Measurements from ENCODE around the gene ABHD16A. TPM values are rescaled to one million over a fixed set of nuclear protein-coding genes. Genes with fewer than 3 reads are reported as not detected.
A peak's percentile ranks its signal among the peaks of the same experiment; 100 is the strongest.

Gene ABHD16A
- total and polyA plus RNA-seq, 2 of the 13 experiments (the other 11 are each of a cell fraction or from before 2014, with no cell fraction given) = 43.5 to 45.4 TPM

DNA sequence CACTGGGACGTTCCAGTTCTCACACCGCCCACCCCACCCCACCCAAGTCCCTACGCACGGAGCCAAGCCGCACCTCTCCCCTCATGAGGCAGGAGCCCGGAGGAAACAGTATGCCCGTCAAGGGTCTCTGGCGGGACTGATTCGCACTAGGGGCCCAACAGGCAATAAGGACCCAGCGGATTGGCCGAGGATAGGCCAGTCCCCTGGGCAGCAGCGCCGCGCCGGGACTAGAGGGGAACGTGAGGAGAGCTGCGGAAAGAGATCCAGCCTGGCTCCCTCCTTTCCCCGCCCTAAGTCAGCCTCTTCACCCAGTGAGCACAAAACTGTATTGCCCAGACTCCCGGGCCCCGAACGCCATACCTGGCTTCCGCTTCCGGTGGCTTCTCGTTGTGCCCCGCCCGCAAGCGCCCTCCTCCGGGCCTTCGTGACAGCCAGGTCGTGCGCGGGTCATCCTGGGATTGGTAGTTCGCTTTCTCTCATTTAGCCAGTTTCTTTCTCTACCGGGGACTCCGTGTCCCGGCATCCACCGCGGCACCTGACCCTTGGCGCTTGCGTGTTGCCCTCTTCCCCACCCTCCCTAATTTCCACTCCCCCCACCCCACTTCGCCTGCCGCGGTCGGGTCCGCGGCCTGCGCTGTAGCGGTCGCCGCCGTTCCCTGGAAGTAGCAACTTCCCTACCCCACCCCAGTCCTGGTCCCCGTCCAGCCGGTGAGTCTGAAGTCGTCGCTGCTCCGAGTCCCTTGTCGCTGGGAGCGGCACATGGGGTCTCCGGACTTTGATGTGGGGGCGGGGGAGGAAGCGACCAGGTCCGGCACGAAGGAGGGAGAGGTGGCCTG, 37.4 kb downstream of the ABHD16A start, which contains the start of gene CSNK2B (continued):
- TF ChIP-seq, protein P1, sequence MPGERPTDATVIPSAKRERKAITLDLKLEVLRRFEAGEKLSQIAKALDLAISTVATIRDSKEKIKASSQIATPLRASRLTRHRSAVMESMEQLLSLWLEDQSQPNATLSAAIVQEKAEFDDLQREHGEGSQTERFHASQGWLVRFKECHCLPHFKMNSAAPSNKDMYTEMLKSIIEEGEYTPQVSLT (CRISPR knock-in tag; IDR thresholded peaks at IDR 0.05; ENCODE audit: borderline replicate concordance, low read depth) = no peak; the same call in 1 of the 2 replicates
- TF ChIP-seq ZNF552 (CRISPR knock-in tag; IDR thresholded peaks at IDR 0.05; ENCODE audit: borderline replicate concordance) (no peak), GFI1 (CRISPR knock-in tag; IDR thresholded peaks at IDR 0.05; ENCODE audit: borderline replicate concordance) (no peak; the same call in 1 of the 2 replicates), NR2C2 (CRISPR knock-in tag; IDR thresholded peaks at IDR 0.05; ENCODE audit: borderline replicate concordance) (peak; percentile 99), TBX3 (IDR thresholded peaks at IDR 0.05; ENCODE audit: borderline replicate concordance) (no peak), KLF16 (CRISPR knock-in tag; IDR thresholded peaks at IDR 0.05) (peak; percentile 30; a peak in 1 of 4 replicates), HES4 (CRISPR knock-in tag; IDR thresholded peaks at IDR 0.05; ENCODE audit: borderline replicate concordance) (0 out of 2 replicates have a peak, but pooled peaks have one; percentile 48), ZNF816 (CRISPR knock-in tag; IDR thresholded peaks at IDR 0.05; ENCODE audit: borderline replicate concordance) (no peak), CBFB (CRISPR knock-in tag; IDR thresholded peaks at IDR 0.05) (no peak), ELF1 (CRISPR knock-in tag; IDR thresholded peaks at IDR 0.05) (peak; percentile 93), SP4 (CRISPR knock-in tag; IDR thresholded peaks at IDR 0.05) (no peak; the same call in 1 of the 2 replicates), RFXANK (CRISPR knock-in tag; IDR thresholded peaks at IDR 0.05) (peak; percentile 58; the same call in 1 of the 2 replicates), ISX (CRISPR knock-in tag; conservative IDR thresholded peaks at IDR 0.05) (no peak; the same call in 1 of the 2 replicates), FOSL2 (CRISPR knock-in tag; IDR thresholded peaks at IDR 0.05) (0 out of 2 replicates have a peak, but pooled peaks have one; percentile 43), SP5 (CRISPR knock-in tag; IDR thresholded peaks at IDR 0.05; ENCODE audit: borderline replicate concordance, low read depth) (peak; percentile 68)
- TF ChIP-seq, protein P2, sequence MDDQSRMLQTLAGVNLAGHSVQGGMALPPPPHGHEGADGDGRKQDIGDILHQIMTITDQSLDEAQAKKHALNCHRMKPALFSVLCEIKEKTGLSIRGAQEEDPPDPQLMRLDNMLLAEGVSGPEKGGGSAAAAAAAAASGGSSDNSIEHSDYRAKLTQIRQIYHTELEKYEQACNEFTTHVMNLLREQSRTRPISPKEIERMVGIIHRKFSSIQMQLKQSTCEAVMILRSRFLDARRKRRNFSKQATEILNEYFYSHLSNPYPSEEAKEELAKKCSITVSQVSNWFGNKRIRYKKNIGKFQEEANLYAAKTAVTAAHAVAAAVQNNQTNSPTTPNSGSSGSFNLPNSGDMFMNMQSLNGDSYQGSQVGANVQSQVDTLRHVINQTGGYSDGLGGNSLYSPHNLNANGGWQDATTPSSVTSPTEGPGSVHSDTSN (CRISPR knock-in tag; IDR thresholded peaks at IDR 0.05; ENCODE audit: borderline replicate concordance) = peak; percentile 80; the same call in 1 of the 2 replicates
- TF ChIP-seq, protein P3, sequence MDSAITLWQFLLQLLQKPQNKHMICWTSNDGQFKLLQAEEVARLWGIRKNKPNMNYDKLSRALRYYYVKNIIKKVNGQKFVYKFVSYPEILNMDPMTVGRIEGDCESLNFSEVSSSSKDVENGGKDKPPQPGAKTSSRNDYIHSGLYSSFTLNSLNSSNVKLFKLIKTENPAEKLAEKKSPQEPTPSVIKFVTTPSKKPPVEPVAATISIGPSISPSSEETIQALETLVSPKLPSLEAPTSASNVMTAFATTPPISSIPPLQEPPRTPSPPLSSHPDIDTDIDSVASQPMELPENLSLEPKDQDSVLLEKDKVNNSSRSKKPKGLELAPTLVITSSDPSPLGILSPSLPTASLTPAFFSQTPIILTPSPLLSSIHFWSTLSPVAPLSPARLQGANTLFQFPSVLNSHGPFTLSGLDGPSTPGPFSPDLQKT (CRISPR knock-in tag; IDR thresholded peaks at IDR 0.05; ENCODE audit: borderline replicate concordance) = peak; percentile 91
- TF ChIP-seq, protein P4, sequence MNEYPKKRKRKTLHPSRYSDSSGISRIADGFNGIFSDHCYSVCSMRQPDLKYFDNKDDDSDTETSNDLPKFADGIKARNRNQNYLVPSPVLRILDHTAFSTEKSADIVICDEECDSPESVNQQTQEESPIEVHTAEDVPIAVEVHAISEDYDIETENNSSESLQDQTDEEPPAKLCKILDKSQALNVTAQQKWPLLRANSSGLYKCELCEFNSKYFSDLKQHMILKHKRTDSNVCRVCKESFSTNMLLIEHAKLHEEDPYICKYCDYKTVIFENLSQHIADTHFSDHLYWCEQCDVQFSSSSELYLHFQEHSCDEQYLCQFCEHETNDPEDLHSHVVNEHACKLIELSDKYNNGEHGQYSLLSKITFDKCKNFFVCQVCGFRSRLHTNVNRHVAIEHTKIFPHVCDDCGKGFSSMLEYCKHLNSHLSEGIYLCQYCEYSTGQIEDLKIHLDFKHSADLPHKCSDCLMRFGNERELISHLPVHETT (CRISPR knock-in tag; conservative IDR thresholded peaks at IDR 0.05) = 0 out of 2 replicates have a peak, but pooled peaks have one; percentile 62
- TF ChIP-seq, protein P5, sequence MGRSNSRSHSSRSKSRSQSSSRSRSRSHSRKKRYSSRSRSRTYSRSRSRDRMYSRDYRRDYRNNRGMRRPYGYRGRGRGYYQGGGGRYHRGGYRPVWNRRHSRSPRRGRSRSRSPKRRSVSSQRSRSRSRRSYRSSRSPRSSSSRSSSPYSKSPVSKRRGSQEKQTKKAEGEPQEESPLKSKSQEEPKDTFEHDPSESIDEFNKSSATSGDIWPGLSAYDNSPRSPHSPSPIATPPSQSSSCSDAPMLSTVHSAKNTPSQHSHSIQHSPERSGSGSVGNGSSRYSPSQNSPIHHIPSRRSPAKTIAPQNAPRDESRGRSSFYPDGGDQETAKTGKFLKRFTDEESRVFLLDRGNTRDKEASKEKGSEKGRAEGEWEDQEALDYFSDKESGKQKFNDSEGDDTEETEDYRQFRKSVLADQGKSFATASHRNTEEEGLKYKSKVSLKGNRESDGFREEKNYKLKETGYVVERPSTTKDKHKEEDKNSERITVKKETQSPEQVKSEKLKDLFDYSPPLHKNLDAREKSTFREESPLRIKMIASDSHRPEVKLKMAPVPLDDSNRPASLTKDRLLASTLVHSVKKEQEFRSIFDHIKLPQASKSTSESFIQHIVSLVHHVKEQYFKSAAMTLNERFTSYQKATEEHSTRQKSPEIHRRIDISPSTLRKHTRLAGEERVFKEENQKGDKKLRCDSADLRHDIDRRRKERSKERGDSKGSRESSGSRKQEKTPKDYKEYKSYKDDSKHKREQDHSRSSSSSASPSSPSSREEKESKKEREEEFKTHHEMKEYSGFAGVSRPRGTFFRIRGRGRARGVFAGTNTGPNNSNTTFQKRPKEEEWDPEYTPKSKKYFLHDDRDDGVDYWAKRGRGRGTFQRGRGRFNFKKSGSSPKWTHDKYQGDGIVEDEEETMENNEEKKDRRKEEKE (IDR thresholded peaks at IDR 0.05) = no peak
